ENCODE results near the gene RTN3.

Gene RTN3

DNA sequence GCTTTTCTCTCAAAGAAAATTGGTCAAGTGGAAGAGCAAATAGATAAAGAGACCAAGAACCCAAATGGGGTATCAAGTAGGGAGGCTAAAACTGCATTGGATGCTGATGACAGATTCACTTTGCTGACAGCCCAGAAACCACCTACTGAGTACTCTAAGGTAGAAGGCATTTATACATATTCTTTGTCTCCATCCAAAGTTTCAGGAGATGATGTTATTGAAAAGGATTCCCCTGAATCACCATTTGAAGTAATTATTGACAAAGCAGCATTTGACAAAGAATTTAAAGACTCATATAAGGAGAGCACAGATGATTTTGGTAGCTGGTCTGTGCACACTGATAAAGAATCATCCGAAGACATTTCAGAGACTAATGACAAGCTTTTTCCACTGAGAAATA lies 37.7 kb downstream of the RTN3 start:
- Histone ChIP-seq H3K27me3 (ENCODE audit: low read length) (no peaks in the 10 kb centered on the region), H2AFZ (ENCODE audit: low read depth, low read length, severe bottlenecking) (no peak overlapping the region), H3F3A (ENCODE audit: insufficient read depth) (no peaks in the 10 kb centered on the region; the same call in none of the 2 replicates), H3K4me2 (ENCODE audit: low read depth, low read length, poor library complexity, severe bottlenecking) (no peak overlapping the region), H4K20me1 (ENCODE audit: low read depth, low read length) (0 out of 2 replicates have a peak, but pooled peaks cover 4% of the 10 kb centered on the region), H3K9me2 (replicated peaks; ENCODE audit: insufficient read depth, low read length) (no peaks in the 10 kb centered on the region), H3K27ac (ENCODE audit: low read depth, low read length) (no peak overlapping the region), H3K36me3 (ENCODE audit: low read length) (no peaks in the 10 kb centered on the region), H3K9me3 (ENCODE audit: insufficient read depth, low read length) (no peaks in the 10 kb centered on the region), H3K9ac (ENCODE audit: low read length) (no peak overlapping the region), H3K4me3 (ENCODE audit: insufficient read depth, low read length, poor library complexity, severe bottlenecking) (no peak overlapping the region), H3K79me2 (ENCODE audit: insufficient read depth, low read length) (peaks cover 60% of the 10 kb centered on the region)
- no peak for TF ChIP-seq EZH2phosphoT487 (conservative IDR thresholded peaks at IDR 0.05; ENCODE audit: low read length)
- TF ChIP-seq, protein P1, sequence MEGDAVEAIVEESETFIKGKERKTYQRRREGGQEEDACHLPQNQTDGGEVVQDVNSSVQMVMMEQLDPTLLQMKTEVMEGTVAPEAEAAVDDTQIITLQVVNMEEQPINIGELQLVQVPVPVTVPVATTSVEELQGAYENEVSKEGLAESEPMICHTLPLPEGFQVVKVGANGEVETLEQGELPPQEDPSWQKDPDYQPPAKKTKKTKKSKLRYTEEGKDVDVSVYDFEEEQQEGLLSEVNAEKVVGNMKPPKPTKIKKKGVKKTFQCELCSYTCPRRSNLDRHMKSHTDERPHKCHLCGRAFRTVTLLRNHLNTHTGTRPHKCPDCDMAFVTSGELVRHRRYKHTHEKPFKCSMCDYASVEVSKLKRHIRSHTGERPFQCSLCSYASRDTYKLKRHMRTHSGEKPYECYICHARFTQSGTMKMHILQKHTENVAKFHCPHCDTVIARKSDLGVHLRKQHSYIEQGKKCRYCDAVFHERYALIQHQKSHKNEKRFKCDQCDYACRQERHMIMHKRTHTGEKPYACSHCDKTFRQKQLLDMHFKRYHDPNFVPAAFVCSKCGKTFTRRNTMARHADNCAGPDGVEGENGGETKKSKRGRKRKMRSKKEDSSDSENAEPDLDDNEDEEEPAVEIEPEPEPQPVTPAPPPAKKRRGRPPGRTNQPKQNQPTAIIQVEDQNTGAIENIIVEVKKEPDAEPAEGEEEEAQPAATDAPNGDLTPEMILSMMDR (IDR thresholded peaks at IDR 0.05; ENCODE audit: insufficient read depth, low read length, poor library complexity, severe bottlenecking) = no peak

DNA sequence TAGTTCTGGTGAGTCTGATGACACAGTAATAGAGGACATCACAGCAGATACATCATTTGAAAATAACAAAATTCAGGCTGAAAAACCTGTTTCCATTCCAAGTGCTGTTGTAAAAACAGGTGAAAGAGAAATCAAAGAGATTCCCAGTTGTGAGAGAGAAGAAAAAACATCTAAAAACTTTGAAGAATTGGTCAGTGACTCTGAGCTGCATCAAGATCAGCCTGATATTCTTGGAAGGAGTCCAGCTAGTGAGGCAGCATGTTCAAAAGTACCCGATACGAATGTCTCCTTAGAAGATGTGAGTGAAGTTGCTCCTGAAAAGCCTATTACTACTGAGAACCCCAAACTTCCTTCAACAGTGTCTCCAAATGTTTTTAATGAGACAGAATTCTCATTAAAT lies 38.7 kb downstream of the RTN3 start:
- no peaks in the 10 kb centered on the region for H3K9me3 ChIP-seq (ENCODE audit: insufficient read depth, low read length)
- no peak overlapping the region for H2AFZ ChIP-seq (ENCODE audit: low read depth, low read length, severe bottlenecking)
- H4K20me1 ChIP-seq (ENCODE audit: low read depth, low read length) = 0 out of 2 replicates have a peak, but pooled peaks cover 4% of the 10 kb centered on the region
- no peaks in the 10 kb centered on the region for H3K9me2 ChIP-seq (replicated peaks; ENCODE audit: insufficient read depth, low read length)
- H3K36me3 ChIP-seq (ENCODE audit: low read length) = no peaks in the 10 kb centered on the region
- H3K79me2 ChIP-seq (ENCODE audit: insufficient read depth, low read length) = peaks cover 56% of the 10 kb centered on the region
- H3K9ac ChIP-seq (ENCODE audit: low read length) = no peak overlapping the region
- no peak overlapping the region for H3K27ac ChIP-seq (ENCODE audit: low read depth, low read length)
- H3K4me3 ChIP-seq (ENCODE audit: insufficient read depth, low read length, poor library complexity, severe bottlenecking) = no peak overlapping the region
- H3K4me2 ChIP-seq (ENCODE audit: low read depth, low read length, poor library complexity, severe bottlenecking) = no peak overlapping the region
- TF ChIP-seq, protein P1 (IDR thresholded peaks at IDR 0.05; ENCODE audit: insufficient read depth, low read length, poor library complexity, severe bottlenecking) = no peak
- TF ChIP-seq EZH2phosphoT487 (conservative IDR thresholded peaks at IDR 0.05; ENCODE audit: low read length) = no peak
- H3K27me3 ChIP-seq (ENCODE audit: low read length) = no peaks in the 10 kb centered on the region
- no peaks in the 10 kb centered on the region; the same call in none of the 2 replicates for H3F3A ChIP-seq (ENCODE audit: insufficient read depth)

DNA sequence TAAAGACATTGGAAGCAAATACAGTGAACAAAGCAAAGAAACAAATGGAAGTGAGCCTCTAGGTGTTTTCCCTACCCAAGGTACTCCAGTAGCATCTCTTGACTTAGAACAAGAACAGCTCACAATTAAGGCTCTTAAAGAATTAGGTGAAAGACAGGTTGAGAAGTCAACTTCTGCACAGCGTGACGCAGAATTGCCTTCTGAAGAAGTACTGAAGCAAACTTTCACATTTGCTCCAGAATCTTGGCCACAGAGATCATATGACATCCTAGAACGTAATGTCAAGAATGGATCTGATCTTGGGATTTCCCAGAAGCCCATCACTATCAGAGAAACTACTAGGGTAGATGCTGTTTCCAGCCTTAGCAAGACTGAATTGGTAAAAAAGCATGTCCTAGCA lies 39.3 kb downstream of the RTN3 start:
- Histone ChIP-seq H3K79me2 (ENCODE audit: insufficient read depth, low read length) (peaks cover 55% of the 10 kb centered on the region), H3K36me3 (ENCODE audit: low read length) (no peaks in the 10 kb centered on the region), H3K9me2 (replicated peaks; ENCODE audit: insufficient read depth, low read length) (no peaks in the 10 kb centered on the region), H3K27ac (ENCODE audit: low read depth, low read length) (no peak overlapping the region), H2AFZ (ENCODE audit: low read depth, low read length, severe bottlenecking) (no peak overlapping the region), H3F3A (ENCODE audit: insufficient read depth) (no peaks in the 10 kb centered on the region; the same call in none of the 2 replicates), H3K9ac (ENCODE audit: low read length) (no peak overlapping the region), H3K4me3 (ENCODE audit: insufficient read depth, low read length, poor library complexity, severe bottlenecking) (no peak overlapping the region), H3K27me3 (ENCODE audit: low read length) (no peaks in the 10 kb centered on the region), H3K4me2 (ENCODE audit: low read depth, low read length, poor library complexity, severe bottlenecking) (no peak overlapping the region), H4K20me1 (ENCODE audit: low read depth, low read length) (0 out of 2 replicates have a peak, but pooled peaks cover 4% of the 10 kb centered on the region), H3K9me3 (ENCODE audit: insufficient read depth, low read length) (no peaks in the 10 kb centered on the region)
- TF ChIP-seq, protein P1 (IDR thresholded peaks at IDR 0.05; ENCODE audit: insufficient read depth, low read length, poor library complexity, severe bottlenecking) = no peak
- no peak for TF ChIP-seq EZH2phosphoT487 (conservative IDR thresholded peaks at IDR 0.05; ENCODE audit: low read length)

Data from SU-DHL-6 (cell line).